HepG2 (cell line): ENCODE results near the gene ZNF275. TPM values are rescaled to one million over a fixed set of nuclear protein-coding genes. Genes with fewer than 3 reads are reported as not detected.

Source experiments
- ATAC-seq: fragments of 200-7000 bp; cut with Tn5 transposase; 3 replicates; pipeline ENCODE4 v1.9.1; 2020; ENCODE audit warnings: mild to moderate bottlenecking, moderate library complexity
- BruUV-seq: library from RNA; stranded (reverse); fragments of 400-500 nt; replicated peaks from 2 replicates; lab custom pipeline; 2021; lab: Mats Ljungman, UMichigan
- CTCF ChIA-PET: fragments of 300-600 bp; formaldehyde crosslinking; extraction: SDS; loops from one replicate; lab custom pipeline; 2021; ENCODE audit warnings: low total read pairs, inconsistent platforms, low intra/inter-chr PET ratio; lab: Yijun Ruan, JAX
- POLR2A ChIA-PET: fragments of 350-600 bp; sonication (Branson Sonifier 250); formaldehyde crosslinking; loops from one replicate; lab custom pipeline; 2020; ENCODE audit warnings: antibody characterized with exemption, inconsistent platforms; lab: Yijun Ruan, JAX
- DNase-seq: peaks from one replicate; pipeline ENCODE4 v3.0.0-alpha.2; 2015; ENCODE audit warnings: low spot score
- FAIRE-seq: peaks from 3 replicates; lab custom pipeline; 2011; peaks lifted over from hg19 to GRCh38; lab: Jason Lieb, UNC
- H2AFZ ChIP-seq: one replicate; pipeline ENCODE4 v1.6.1; 2011; ENCODE audit warnings: low read length, inconsistent platforms
- H3K27ac ChIP-seq: fragments of 300-600 bp; 3 replicates; pipeline ENCODE4 v1.8.0; 2011; ENCODE audit warnings: mixed run types, mild to moderate bottlenecking, mixed read lengths, low read length, inconsistent platforms; ENCODE audit not compliant: insufficient read depth; ENCODE audit errors: extremely low read length
- H3K27me3 ChIP-seq, 2 experiments: fragments of 200-600 bp in 1 of 2; 2 replicates in 1 of 2; 3 replicates in 1 of 2; pipeline versions ENCODE4 v1.6.0 to v1.8.0; 2011; ENCODE audit warnings: low read length in 2 of 2, mild to moderate bottlenecking in 2 of 2, moderate library complexity in 2 of 2, inconsistent platforms in 1 of 2; ENCODE audit not compliant: insufficient read depth in 2 of 2, control insufficient read depth in 1 of 2
- H3K36me3 ChIP-seq, 2 experiments: fragments of 200-600 bp in 1 of 2; replicated peaks in 1 of 2; 2 replicates in 1 of 2; 3 replicates in 1 of 2; pipeline versions ENCODE4 v1.5.1 to v1.8.0; 2011; ENCODE audit warnings: low read length in 2 of 2, inconsistent platforms in 1 of 2; ENCODE audit not compliant: insufficient read depth in 2 of 2, control insufficient read depth in 1 of 2
- H3K4me1 ChIP-seq: 2 replicates; pipeline ENCODE4 v1.5.1; 2012; ENCODE audit warnings: low read length, inconsistent platforms; ENCODE audit not compliant: insufficient read depth
- H3K4me2 ChIP-seq: 2 replicates; pipeline ENCODE4 v1.6.0; 2011; ENCODE audit warnings: low read depth, low read length, inconsistent platforms
- H3K4me3 ChIP-seq, 3 experiments: fragments of 200-600 bp in 1 of 3; sonication (generic), shearing (Covaris generic) in 1 of 3; replicated peaks in 1 of 3; 2 replicates each; pipeline ENCODE4 v1.5.1; 2011 to 2016; ENCODE audit warnings: low read length in 3 of 3, inconsistent platforms in 2 of 3, low read depth in 2 of 3, mild to moderate bottlenecking in 2 of 3, control low read depth in 1 of 3, mixed read lengths in 1 of 3; ENCODE audit not compliant: insufficient read depth in 1 of 3
- H3K79me2 ChIP-seq: one replicate; pipeline ENCODE4 v1.6.1; 2011; ENCODE audit warnings: low read length, inconsistent platforms; ENCODE audit not compliant: insufficient read depth
- H3K9ac ChIP-seq: 2 replicates; pipeline ENCODE4 v1.6.0; 2011; ENCODE audit warnings: mild to moderate bottlenecking, low read depth, low read length, inconsistent platforms; ENCODE audit not compliant: insufficient read depth
- H3K9me3 ChIP-seq: 2 replicates; pipeline ENCODE4 v1.5.1; 2012; ENCODE audit warnings: mild to moderate bottlenecking, low read length
- H4K20me1 ChIP-seq: 2 replicates; pipeline ENCODE4 v1.6.0; 2011; ENCODE audit warnings: inconsistent platforms, mild to moderate bottlenecking, low read length, moderate library complexity; ENCODE audit not compliant: insufficient read depth
- ARNT ChIP-seq: fragments of 450-650 bp; IDR thresholded peaks from 2 replicates; pipeline ENCODE4 v1.6.1; 2017
- BORCS8-MEF2B ChIP-seq: sonication (generic); formaldehyde crosslinking; IDR thresholded peaks from 2 replicates; pipeline ENCODE4 v1.8.0; 2022; ENCODE audit warnings: mild to moderate bottlenecking, missing genetic modification reagents
- CTCF ChIP-seq: sonication (generic); formaldehyde crosslinking; IDR thresholded peaks from 2 replicates; pipeline ENCODE4 v1.5.0; 2020; ENCODE audit warnings: mild to moderate bottlenecking, missing genetic modification reagents, moderate library complexity
- HMG20A ChIP-seq: IDR thresholded peaks from 2 replicates; pipeline ENCODE4 v1.6.1; 2016; ENCODE audit warnings: borderline replicate concordance
- RXRB ChIP-seq: IDR thresholded peaks from 2 replicates; pipeline ENCODE4 v1.6.1; 2016; ENCODE audit warnings: borderline replicate concordance, missing genetic modification reagents, missing compliant biosample characterization
- ZNF20 ChIP-seq: sonication (generic); formaldehyde crosslinking; IDR thresholded peaks from 2 replicates; pipeline ENCODE4 v1.4.0; 2020; ENCODE audit warnings: mild to moderate bottlenecking, moderate library complexity, missing genetic modification reagents
- ZNF292 ChIP-seq: sonication (generic); formaldehyde crosslinking; IDR thresholded peaks from 2 replicates; pipeline ENCODE4 v1.8.1; 2022; ENCODE audit warnings: mild to moderate bottlenecking, low read depth, missing genetic modification reagents, borderline replicate concordance
- ZNF501 ChIP-seq: sonication (generic); formaldehyde crosslinking; IDR thresholded peaks from 2 replicates; pipeline ENCODE4 v1.5.1; 2020; ENCODE audit warnings: mild to moderate bottlenecking, moderate library complexity, missing genetic modification reagents
- WGBS: methylation state at CpG from one replicate; pipeline ENCODE4 v1.1.6; 2017; ENCODE audit warnings: low lambda C conversion rate; 5-methylcytosine and 5-hydroxymethylcytosine counted together
- in situ Hi-C: cut with HindIII; loops from 2 replicates; pipeline ENCODE4 v1.10.0; 2017; ENCODE audit warnings: low pct_unique_long_range_greater_than_20kb; ENCODE audit not compliant: extremely low pct_ligation_motif_present
- intact Hi-C: fragments of 100-400 bp; cut with micrococcal nuclease; formaldehyde crosslinking; loops from one replicate; pipeline ENCODE4 v1.10.0; 2022; ENCODE audit not compliant: unreplicated experiment
- polyA plus RNA-seq, 8 experiments: library from polyadenylated mRNA; depleted of rRNA in 3 of 8; stranded (reverse) in 7 of 8; unstranded in 1 of 8; fragments of >200 nt; fragmentation: Illumina TruSeq in 4 of 8; extraction: Trizol in 4 of 8; gene quantifications; 2 replicates each; pipeline versions ENCODE4 v1.2.1 to v1.2.3, GENCODE V29; 2011 to 2016; ENCODE audit warnings: low read depth in 4 of 8, missing spikeins in 1 of 8, mixed read lengths in 1 of 8; ENCODE audit not compliant: insufficient read depth in 1 of 8
- total RNA-seq, 5 experiments: library from RNA; depleted of rRNA; stranded (reverse); fragments of >200 nt; fragmentation: Illumina TruSeq; extraction: Trizol; gene quantifications; 2 replicates each; pipeline ENCODE4 v1.2.3, GENCODE V29; 2016; ENCODE audit warnings: low read depth in 1 of 5

The ZNF275 gene
- total and polyA plus RNA-seq, 2 of the 13 experiments (the other 11 are each of a cell fraction or from before 2014, with no cell fraction given): 6.4 to 11.8 TPM

GRCh38 chrX:153307276-153308178 lies 26.4 kb upstream of the ZNF275 start:
- intact Hi-C loops (no loop called here), in situ Hi-C loops (no loop called here)
- no peak overlapping the region for H2AFZ ChIP-seq
- DNase-seq (no peak), ATAC-seq (no peak), FAIRE-seq (no peak)
- no peaks in the 10 kb centered on the region for H4K20me1 ChIP-seq
- no peak overlapping the region for H3K9ac ChIP-seq
- no peak overlapping the region for H3K27ac ChIP-seq
- POLR2A ChIA-PET: no interaction called here
- no peaks in the 10 kb centered on the region for H3K79me2 ChIP-seq
- no peaks in the 10 kb centered on the region for H3K9me3 ChIP-seq
- no peak overlapping the region for H3K4me2 ChIP-seq
- H3K36me3 ChIP-seq: no peaks in the 10 kb centered on the region
- 42% methylated on average over 7 of the region's 12 CpGs for WGBS
- no peaks in the 10 kb centered on the region; a peak in 1 of 5 replicates for H3K27me3 ChIP-seq
- TF ChIP-seq ZNF501 (CRISPR knock-in tag) (no peak), ZNF20 (CRISPR knock-in tag) (no peak), HMG20A (no peak), ZNF292 (CRISPR knock-in tag) (no peak), RXRB (CRISPR knock-in tag) (no peak), ARNT (no peak)
- CTCF ChIA-PET: no interaction called here
- no peak overlapping the region for H3K4me3 ChIP-seq
- no TSS peak for BruUV-seq
- H3K4me1 ChIP-seq: no peaks in the 10 kb centered on the region

GRCh38 chrX:153310901-153311300 lies 23.1 kb upstream of the ZNF275 start:
- H3K9me3 ChIP-seq: no peaks in the 10 kb centered on the region
- in situ Hi-C loops: no loop called here
- no peaks in the 10 kb centered on the region for H3K27me3 ChIP-seq
- H3K36me3 ChIP-seq: no peaks in the 10 kb centered on the region
- H3K9ac ChIP-seq: no peak overlapping the region
- no peaks in the 10 kb centered on the region for H4K20me1 ChIP-seq
- 15% methylated on average over 8 of the region's 9 CpGs for WGBS
- no peak overlapping the region for H3K4me3 ChIP-seq
- no peak overlapping the region for H3K4me2 ChIP-seq
- DNase-seq: no peak
- ATAC-seq: no peak
- H3K79me2 ChIP-seq: no peaks in the 10 kb centered on the region
- BruUV-seq: no TSS peak
- H3K4me1 ChIP-seq: no peaks in the 10 kb centered on the region
- no peak for FAIRE-seq
- ChIA-PET CTCF (no interaction called here), POLR2A (no interaction called here)
- H3K27ac ChIP-seq: no peak overlapping the region
- intact Hi-C loops: no loop called here
- no peak for TF ChIP-seq BORCS8-MEF2B
- 0 out of 2 replicates have a peak, but pooled peaks have one; percentile 9 for TF ChIP-seq CTCF (CRISPR knock-in tag)
- H2AFZ ChIP-seq: no peak overlapping the region
